Fibroblast of the aortic adventitia (primary cell): ENCODE measurements around the gene EFNB3. TPM values are rescaled to one million over a fixed set of nuclear protein-coding genes. Genes with fewer than 3 reads are reported as not detected.

Experiments used
- DNase-seq: peaks from one replicate; pipeline ENCODE4 v3.0.0-alpha.2; 2010; ENCODE audit warnings: low read depth
- H3K4me3 ChIP-seq: 2 replicates; pipeline ENCODE4 v1.5.1; 2011; ENCODE audit warnings: low read depth, mild to moderate bottlenecking, control low read depth, low read length, moderate library complexity
- CTCF ChIP-seq: IDR thresholded peaks from 2 replicates; pipeline ENCODE4 v1.5.1; 2011; ENCODE audit warnings: mild to moderate bottlenecking, low read length, control low read depth, inconsistent platforms; ENCODE audit not compliant: insufficient read depth
- total RNA-seq: library from RNA; depleted of rRNA; stranded (reverse); fragments of >200 nt; gene quantifications from 2 replicates; pipeline ENCODE4 v1.2.3, GENCODE V29; 2012; ENCODE audit warnings: low replicate concordance

The EFNB3 gene
- total RNA-seq, 1 donor, result 0.90 TPM

DNA sequence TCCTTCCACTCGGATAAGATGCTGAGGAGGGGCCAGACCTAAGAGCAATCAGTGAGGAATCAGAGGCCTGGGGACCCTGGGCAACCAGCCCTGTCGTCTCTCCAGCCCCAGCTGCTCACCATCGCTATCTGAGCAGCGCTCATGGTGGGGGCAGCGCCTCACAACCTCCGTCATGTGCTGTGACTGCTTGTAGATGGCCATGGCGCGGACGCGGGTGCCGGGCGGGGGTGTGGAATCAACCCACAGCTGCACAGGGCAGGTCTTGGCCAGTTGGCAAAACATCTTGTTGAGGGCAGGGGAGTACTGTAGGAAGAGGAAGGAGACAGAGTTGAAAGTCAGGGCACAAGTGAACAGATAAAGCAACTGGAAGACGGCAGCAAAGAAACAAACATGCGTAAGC, 30.1 kb upstream of the EFNB3 start:
- no peak for DNase-seq
- no peak for TF ChIP-seq CTCF

GRCh38 chr17:7676533-7676932, 28.5 kb upstream of the EFNB3 start:
- no peak for TF ChIP-seq CTCF
- no peak overlapping the region for H3K4me3 ChIP-seq
- DNase-seq, result no peak

More for the DNA sequence above, 30.1 kb upstream of the EFNB3 start:
- H3K4me3 ChIP-seq, result no peak overlapping the region

- no peak for DNase-seq
- TF ChIP-seq CTCF, result no peak
- H3K4me3 ChIP-seq, result no peak overlapping the region
Measured at GRCh38 chr17:7677388-7678067, 27.5 kb upstream of the EFNB3 start.

- no peak for TF ChIP-seq CTCF
- peak overlapping the region; percentile 86 for H3K4me3 ChIP-seq
- peak; percentile 3 for DNase-seq
Measured at GRCh38 chr17:7684851-7685532, 20.0 kb upstream of the EFNB3 start.

- H3K4me3 ChIP-seq, result peak overlapping the region; percentile 86
- DNase-seq, result peak; percentile 94
- no peak for TF ChIP-seq CTCF
Measured at GRCh38 chr17:7685533-7686221, 19.3 kb upstream of the EFNB3 start.

DNA sequence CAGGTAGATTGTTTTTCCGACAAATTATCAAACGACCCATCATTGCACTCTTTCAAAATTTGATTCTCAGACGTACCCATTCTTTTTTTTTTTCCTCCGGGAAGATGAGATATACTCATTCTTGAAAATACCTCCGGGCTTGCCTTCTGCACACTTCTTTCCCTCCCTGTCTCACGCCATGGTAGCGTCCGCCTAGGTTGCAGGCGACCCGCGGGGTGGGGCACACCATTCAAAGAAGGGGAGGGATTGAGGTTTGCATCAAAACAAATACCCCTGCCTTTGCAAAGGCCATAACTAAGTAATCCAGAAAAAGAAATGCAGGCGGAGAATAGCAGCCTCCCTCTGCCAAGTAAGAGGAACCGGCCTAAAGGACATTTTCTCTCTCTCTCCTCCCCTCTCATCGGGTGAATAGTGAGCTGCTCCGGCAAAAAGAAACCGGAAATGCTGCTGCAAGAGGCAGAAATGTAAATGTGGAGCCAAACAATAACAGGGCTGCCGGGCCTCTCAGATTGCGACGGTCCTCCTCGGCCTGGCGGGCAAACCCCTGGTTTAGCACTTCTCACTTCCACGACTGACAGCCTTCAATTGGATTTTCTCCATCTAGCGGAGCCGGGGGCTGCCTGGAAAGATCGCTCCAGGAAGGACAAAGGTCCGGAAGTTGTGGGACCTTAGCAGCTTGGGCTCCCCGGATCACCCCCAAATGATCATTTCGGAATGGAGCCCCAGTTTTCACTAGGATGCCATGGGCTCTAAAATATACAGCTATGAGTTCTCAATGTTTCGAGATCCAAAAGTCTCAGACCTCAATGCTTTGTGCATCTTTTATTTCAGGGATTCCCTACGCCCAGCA, 18.6 kb upstream of the EFNB3 start:
- TF ChIP-seq CTCF, result no peak
- DNase-seq, result peak; percentile 92
- H3K4me3 ChIP-seq, result peak overlapping the region; percentile 86
